Glomerular visceral epithelial cell (primary cell): ENCODE data around the gene PRKAR2A.
"Not testable (repeated sequence)": the region's sequence is repeated elsewhere in the genome, so short reads cannot be mapped to it uniquely, and the experiment has no call there.

Experiments used
- DNase-seq: peaks from one replicate; pipeline ENCODE4 v3.0.0-alpha.2; 2016; ENCODE audit errors: extremely low spot score

Gene PRKAR2A

GRCh38 chr3:48733752-48734518, 113.7 kb downstream of the PRKAR2A start:
- DNase-seq: not testable (repeated sequence)

GRCh38 chr3:48727511-48727910, 120.2 kb downstream of the PRKAR2A start:
- DNase-seq: no peak

- not testable (repeated sequence) for DNase-seq
Observed at GRCh38 chr3:48725185-48725855, 122.4 kb downstream of the PRKAR2A start.

- no peak for DNase-seq
Observed at GRCh38 chr3:48723725-48724124, 123.9 kb downstream of the PRKAR2A start.

- DNase-seq: not testable (repeated sequence)
Observed at GRCh38 chr3:48723293-48723692, 124.4 kb downstream of the PRKAR2A start.

- DNase-seq: peak; percentile 98
Observed at GRCh38 chr3:48716982-48717746, 130.5 kb downstream of the PRKAR2A start, which contains the start of gene IP6K2. IP6K2 (minus strand) TSS chr3:48717221; CDS start chr3:48695291, 21,930 bp downstream.

GRCh38 chr3:48716508-48716981, 131.1 kb downstream of the PRKAR2A start:
- DNase-seq: no peak

GRCh38 chr3:48715174-48715800, 132.4 kb downstream of the PRKAR2A start:
- DNase-seq: peak; percentile 61

GRCh38 chr3:48711727-48712126, 135.9 kb downstream of the PRKAR2A start:
- no peak for DNase-seq

- DNase-seq: peak; percentile 76
Observed at GRCh38 chr3:48709051-48709461, 138.6 kb downstream of the PRKAR2A start.

GRCh38 chr3:48708481-48708889, 139.2 kb downstream of the PRKAR2A start:
- DNase-seq: no peak

- DNase-seq: no peak
Observed at GRCh38 chr3:48707157-48707556, 140.5 kb downstream of the PRKAR2A start.

GRCh38 chr3:48702320-48702920, 145.3 kb downstream of the PRKAR2A start:
- DNase-seq: no peak

- DNase-seq: no peak
Observed at GRCh38 chr3:48700731-48701405, 146.8 kb downstream of the PRKAR2A start.

GRCh38 chr3:48698891-48699290, 148.8 kb downstream of the PRKAR2A start:
- DNase-seq: no peak

GRCh38 chr3:48697952-48698351, 149.7 kb downstream of the PRKAR2A start:
- DNase-seq: no peak

GRCh38 chr3:48696601-48697000, 151.1 kb downstream of the PRKAR2A start:
- DNase-seq: no peak
